SIG-M5 treated with dmso at 0.1 percent for 504 hours (cell line): ENCODE data around the gene ZNF260.
A peak's percentile ranks its signal among the peaks of the same experiment; 100 is the strongest.
"Not testable (repeated sequence)": the region's sequence is repeated elsewhere in the genome, so short reads cannot be mapped to it uniquely, and the experiment has no call there.

Experiments used
- DNase-seq: peaks from one replicate; lab custom pipeline; 2025; ENCODE audit not compliant: unreplicated experiment; lab: John Stamatoyannopoulos, UW

ZNF260 gene

DNA sequence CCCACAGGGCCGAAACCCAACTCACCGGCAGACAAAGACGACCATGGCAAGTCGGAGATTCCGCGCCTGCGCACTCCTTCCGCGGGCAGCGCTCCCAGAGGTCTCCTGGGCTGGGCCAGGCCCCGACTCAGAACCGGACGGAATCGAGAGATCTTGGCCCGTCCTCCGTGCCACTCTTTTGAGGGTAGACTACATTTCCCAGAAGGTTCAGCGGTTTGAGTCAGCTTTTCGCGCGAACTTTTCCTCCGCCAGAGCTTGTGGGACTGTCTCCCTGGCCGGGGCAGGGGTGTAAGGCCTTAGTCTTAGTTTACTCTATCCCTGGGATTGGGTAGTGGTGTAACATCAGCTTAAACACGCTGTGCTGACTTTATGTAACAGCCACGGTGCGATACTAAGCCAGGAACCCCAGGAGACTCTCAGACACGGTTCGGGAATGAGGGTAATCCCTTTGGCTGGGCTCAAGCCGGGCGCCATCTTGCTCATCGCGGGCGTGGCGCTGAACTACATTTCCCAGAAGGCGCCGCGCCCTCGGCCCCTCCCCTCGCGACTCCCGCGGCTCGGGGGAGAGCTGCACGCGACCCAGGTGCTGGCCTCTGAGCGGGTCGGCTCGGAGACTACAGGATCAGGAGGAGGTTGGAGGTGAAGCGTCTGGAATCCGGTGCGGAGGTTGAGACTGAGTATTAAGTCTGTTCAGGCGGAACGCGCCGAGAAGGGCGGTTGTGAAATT, at the start of gene ZNF260:
Gene ZNF260, minus strand, starts transcription at position 78 of the 727 bp plus-strand sequence. CDS start 13,033 bp downstream, outside the sequence.
- peak; percentile 89 for DNase-seq

DNA sequence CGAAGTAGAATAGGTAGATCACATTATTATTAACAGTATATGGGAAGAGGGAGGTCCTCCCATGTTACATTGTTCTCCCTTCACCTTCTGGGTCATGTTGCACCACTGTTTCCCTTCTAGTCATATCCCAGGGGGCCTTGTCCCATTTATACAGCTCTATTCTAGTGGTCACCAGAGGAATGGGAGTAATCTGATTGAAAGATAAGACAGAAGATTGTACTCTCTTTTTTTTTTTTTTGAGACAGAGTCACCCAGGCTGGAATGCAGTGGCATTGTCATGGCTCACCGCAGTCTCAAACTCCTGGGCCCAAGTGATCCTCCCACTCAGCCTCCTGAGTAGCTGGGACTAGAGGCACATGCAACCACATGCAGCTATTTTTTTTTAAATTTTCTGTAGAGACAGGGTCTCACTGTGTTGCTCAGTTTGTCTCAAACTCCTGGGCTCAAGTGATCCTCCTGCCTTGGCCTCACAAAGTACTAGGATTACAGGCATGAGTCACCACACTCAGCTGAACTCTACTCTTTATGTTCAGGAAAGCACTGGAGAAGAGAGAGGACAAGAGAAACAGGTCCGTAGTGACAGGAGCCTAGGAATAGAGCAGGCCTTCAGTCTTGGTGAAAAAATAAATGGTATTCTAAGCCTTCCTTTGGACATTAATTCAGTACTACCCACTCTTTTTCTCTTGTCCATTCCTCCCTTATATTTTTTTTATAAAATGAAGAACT, 49.4 kb upstream of the ZNF260 start:
- DNase-seq, result no peak

DNA sequence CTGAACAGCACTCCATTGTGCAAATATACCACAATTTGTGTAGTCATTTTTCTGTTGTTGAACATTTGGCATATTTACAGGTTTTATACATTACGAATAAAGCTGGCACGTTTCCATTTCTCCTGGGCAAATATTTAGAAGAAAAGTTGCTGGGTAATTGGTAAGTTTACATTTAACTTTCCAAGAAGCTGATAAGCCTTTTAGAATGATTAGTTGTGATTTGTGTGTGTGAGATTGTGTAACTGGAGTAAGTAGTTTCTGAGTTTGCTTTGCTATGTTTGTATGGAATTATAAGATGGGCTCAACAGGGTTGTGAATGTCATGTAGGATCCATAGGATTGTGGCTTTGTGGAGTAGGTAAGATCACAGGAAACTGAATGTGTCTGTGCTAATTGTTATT, 46.7 kb upstream of the ZNF260 start:
- no peak for DNase-seq

DNA sequence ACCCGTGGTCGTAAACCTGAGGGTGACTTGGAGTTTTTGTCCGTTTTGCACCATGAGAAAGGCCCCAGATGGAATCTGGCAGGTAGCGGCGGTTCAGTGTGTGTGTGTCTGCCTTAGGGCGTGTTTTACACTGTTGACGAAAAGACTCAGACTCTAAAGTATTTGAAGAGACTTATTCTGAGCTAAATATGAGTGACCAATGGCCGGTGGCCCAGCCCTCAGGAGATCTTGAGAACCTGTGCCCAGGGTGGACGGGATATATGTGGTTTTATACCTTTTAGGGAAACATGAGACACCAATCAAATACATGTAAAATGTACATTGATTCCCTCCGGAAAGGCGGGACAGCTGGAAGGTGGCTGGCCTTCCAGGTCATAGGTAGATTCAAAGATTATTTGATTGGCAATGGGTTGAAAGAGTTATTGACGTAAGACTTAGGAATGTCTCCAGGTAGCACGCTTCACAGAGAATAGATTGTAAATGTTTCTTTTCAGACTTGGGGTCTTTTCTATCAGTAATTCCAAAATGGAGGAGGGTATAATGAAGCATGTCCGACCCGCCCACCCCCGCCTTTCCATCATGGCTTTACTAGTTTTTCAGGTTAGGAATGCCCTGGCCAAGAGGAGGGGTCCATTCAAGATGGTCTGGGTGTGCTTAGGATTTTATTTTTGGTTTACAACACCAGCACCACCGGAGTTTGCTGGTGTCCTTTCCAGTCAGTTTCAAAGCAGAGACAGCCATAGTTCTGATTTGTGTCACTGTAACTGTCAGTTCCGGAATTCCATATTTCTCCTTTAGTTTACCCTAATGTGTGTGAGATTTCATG, 46.0 kb upstream of the ZNF260 start:
- DNase-seq, result no peak

DNA sequence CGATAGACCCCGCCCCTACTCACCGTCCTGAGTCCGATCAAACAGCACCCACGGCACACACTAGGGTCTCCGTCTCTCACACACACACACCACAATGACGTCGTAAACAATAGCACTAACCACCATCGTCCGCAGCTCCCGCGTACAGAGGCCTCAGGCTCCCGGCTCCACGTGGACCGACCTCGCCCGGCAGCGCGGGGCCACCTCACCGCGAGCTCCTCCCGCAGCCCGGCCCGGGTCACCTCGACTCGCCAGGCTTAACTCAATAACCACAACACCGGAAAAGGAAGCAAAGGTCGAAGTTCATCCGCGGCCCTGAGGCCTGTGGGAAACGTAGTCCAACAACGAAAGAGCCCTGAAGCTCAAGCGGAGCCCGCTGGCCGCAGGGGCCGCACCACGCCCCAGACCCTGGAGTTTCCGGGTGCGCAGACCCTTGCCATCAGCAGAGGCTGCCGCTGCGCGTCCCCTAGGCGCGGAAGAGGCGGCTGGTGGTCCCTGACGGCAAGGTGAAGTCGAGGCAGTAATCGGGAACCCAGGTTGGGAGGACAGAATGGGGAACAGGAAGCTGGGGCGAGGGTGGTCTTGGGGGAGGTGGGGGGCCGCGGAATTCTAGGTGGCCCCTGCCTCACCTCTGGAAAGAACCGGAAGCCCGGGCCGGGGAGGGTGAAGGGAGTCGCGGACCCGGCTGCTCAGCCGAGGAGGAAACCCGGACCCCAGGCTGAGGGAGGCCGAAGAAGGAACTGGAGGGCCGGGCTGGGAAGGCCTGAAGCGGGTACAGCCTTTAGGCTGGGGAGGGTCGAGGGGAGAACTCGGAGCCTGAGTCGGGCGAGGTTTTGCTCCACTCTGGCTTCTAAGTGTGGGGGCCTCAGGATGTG, 45.2 kb upstream of the ZNF260 start, which contains the start of gene ZNF529:
Gene ZNF529, minus strand, starts transcription at position 273 of the 875 bp plus-strand sequence. CDS start 946 bp downstream, outside the sequence.
- peak; percentile 88 for DNase-seq

DNA sequence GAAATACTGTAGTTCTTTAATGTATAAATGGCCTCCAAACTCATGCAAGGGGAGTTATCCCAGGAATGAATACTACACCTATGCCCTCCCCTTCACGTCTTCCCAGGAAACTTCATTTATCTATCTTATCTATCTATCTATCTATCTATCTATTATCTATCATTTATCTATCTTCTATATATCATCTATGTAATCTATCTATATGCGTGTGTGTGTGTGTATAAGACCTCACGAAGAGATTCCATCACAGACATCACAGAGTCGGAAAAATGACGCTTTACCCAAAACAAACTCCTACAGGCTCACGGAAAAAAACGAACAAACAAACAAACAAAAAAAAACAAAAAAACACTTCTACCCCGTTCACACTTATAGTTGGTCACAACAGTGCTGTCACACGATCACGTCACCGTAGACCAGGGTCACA, 44.5 kb upstream of the ZNF260 start:
- no peak for DNase-seq

DNA sequence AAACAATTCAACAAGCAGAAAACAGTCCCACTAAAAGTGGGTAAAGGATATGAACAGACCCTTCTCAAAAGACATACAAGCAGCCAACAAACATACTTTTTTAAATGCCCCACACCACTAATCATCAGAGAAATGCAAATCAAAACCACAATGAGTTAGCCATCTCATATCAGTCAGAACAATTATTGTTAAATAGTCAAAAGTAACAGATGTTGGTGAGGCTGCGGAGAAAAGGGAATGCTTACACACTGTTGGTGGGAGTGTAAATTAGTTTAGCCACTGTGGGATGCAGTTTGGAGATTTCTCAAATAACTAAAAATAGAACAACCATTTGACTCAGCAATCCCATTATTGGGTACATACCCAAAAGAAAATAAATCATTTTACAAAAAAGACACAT, 36.3 kb upstream of the ZNF260 start:
- DNase-seq, result no peak

DNA sequence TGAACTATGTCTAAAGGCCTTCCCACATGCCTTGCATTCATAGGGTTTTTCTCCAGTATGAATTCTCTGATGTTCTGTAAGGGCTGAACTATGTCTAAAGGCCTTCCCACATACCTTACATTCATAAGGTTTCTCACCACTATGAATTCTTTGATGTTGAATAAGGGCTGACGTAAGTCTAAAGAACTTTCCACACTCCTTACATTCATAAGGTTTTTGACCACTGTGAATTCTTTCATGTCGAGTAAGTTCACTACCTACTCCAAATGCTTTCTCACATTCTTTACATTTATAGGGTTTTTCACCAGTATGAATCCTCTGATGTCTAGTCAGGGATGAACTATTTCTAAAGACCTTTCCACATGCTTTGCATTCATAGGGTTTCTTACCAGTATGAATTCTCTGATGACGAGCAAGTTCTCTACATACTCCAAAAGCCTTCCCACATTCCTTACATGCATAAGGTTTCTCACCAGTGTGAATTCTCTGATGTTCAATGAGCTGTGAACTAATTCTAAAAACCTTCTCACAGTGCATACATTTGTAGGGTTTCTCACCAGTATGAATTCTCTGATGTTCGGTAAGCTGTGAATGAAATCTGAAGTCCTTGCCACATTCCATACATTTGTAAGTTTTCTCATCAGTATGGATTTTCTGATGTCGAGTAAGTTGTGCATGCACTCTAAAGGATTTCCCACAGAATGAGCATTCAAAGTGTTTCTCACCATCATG, 19.1 kb upstream of the ZNF260 start:
- no peak for DNase-seq

DNA sequence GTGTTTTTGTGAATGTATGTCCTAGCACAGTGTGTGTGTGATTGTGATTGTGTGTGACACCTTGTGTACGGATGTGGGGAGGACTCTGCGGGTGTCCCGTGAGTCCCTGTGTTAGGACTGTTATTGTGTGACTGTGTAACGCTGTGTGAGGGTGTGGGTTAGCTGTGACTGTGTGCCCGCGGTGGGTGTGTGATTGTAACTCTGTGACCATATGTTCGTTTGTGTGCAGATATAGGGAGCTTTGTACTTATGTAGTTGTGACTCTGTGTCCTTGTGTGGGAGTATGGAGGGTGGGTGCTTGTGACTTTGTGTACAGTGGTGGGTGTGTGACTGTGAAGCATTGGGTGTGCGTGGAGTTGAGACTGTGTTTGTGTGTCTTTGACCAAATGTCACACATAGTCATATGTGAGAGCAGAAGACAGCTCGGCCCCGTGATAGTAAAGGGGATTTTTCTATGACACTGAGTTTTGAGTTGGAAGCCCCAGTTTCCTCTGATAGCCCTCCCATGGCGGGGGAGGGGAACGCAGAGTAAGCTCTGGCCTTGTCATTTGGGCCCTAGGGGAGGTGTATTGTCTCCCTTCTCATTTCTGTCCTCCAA, 949 bp upstream of the ZNF260 start:
- no peak for DNase-seq

DNA sequence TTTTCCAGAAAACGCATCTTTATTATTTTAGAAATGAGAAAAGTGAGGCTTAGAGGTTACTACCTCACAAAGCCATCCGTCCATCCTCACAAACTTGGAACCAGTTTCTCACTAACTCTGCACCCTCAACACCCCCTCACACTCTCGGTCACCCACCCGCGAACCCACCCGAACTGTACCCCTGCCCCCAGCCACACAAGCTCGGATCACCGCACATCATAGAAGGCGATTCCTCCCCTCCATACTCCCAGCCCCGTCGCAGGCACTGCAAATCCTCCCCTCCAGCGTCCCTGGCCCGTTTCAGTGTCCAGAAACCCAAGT, 238 bp downstream of the ZNF260 start:
- DNase-seq, result no peak

DNA sequence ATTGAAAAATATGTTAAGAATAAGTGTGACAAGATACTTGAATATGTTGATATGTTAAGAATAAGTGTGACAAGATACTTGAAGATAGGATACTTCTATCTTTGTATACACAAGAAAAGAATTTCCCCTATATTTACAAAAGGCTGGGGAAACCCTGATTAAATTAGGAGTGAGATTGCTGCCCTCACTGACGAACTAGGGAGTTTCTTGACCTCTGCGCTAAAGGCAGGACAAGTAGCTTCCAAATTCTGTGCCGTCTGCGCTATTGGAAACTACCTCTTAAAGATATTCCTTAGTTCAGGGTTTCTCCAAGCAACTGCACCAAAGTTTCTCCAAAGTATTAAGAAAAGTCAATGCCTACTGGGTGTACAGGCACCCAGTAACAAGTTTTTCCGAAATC, 730 bp downstream of the ZNF260 start:
- no peak for DNase-seq

DNA sequence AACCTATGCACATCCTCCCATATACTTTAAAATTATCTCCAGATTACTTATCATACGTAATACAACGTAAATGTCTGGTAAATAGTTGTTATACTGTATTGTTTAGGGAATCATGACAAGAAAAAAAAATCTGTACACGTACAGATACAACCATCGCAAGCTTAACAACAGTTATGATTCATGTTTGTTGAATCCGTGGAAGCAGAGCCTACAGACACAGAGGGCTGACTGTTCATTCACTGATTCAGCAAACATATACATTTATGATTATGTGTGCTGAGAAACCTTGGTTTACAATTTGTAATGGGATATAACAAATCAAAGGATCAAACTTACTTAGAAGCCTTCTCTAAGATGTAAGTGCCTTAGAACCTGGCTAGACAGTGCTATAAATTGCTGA, 1.5 kb downstream of the ZNF260 start:
- no peak for DNase-seq

DNA sequence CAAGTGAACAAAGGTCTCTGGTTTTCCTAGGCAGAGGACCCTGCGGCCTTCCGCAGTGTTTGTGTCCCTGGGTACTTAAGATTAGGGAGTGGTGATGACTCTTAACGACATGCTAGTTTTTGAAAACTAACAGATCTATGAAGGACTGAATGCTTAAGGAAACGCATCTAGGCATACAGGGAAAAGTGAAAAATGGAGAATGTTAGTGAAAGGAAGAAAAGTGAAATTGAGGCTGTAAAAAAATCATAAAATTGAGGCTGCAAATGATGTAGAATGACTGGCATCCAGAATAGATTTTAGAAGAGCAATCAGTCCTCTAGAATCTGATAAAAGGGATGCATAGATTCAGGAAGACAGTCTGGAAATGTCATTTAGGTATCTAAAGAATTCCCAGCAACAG, 3.5 kb downstream of the ZNF260 start:
- no peak for DNase-seq

DNA sequence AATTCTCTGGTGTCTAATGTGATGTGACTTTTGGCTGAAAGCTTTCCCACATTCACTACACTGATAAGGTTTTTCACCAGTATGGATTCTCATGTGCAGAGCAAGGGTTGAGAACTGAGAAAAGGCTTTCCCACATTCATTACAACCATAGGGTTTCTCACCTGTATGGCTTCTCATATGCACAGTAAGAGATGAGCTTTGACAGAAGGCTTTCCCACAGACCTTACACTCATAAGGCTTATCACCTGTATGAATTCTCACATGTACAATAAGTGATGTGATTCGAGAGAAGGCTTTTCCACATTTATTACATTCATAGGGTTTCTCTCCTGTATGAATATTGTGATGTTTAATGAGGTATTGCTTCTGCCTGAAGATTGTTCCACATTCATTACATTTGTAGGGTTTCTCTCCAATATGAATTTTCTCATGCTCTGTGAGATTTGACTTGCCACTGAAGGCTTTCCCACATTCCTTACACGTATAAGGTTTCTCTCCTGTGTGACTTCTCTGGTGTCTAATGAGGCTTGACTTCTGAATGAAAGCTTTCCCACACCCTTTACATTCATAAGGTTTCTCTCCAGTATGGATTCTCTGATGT, 14.0 kb downstream of the ZNF260 start:
- no peak for DNase-seq

DNA sequence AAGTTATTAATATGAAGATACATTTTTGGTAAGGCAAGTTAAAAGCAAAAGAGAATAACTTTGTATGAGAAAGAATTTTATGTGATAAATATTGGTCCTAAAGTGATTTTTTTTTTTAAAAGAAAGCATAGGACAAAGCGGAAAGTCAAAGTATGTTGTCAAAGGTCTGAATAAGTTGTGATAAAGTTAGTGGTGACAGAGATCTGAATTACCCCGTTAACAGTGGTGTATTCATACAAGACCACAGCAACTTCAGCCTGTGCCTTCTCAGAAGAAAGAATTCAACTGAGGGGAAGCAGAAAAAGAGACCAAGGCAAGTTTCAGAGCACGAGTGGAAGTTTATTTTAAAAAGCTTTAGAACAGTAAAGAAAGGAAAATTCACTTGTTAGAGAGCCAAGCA, 19.7 kb downstream of the ZNF260 start:
- no peak for DNase-seq

DNA sequence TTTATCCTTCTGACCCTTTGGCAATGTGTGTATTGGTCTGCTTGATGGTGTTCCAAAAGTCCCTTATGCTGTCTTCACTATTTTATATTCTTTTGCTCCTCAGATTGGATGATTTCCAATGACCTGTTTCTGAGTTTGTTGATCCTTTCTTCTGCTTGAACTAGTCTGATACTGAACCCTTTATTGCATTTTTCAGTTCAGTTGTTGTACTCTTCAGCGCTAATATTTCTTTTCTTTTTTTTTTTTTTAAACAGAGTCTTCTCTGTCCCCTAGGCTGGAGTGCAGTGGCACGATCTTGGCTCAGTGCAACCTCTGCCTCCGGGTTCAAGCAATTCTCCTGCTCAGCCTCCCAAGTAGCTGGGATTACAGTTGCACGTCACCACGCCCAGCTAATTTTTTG, 26.1 kb downstream of the ZNF260 start:
- no peak for DNase-seq

DNA sequence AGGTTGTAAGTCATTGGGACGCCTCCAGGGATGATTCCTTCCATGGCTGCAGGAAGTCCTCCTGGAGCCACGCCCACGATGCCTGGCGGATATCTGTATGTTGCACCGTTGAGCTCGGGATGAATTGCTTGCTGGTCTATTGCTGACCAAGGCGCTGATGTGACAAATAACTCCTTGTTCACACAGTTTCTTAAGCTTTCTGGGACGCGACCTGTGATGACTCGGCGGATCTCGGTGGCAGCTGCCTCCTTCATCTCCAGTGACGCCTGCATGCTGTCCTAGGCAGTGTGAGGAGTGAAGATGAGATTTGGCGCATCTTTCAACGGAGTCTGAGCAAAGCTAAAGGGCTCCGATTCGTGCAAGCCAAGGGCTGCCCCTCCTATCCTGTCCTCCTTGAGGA, 31.1 kb downstream of the ZNF260 start:
- no peak for DNase-seq

DNA sequence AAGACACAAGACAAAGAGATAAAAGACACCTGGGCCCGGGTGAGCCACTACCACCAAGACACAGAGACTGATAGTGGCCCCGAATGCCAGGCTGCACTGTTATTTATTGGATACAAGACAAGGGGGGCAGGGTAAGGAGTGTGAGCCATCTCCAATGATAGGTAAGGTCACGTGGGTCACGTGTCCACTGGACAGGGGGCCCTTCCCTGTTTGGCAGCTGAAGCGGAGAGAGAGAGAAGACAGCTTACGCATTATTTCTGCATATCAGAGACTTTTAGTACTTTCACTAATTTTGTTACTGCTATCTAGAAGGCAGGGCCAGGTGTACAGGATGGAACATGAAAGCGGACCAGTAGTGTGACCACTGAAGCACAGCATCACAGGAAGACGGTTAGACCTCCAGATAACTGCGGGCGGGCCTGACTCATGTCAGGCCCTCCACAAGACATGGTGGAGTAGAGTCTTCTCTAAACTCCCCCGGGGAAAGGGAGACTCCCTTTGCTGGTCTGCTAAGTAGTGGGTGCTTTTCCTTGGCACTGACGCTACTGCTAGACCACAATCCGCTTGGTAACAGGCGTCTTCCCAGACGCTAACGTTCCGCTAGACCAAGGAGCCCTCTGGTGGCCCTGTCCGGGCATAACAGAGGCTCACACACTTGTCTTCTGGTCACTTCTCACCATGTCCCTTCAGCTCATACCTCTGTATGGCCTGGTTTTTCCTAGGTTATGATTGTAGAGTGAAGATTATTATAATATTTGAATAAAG, 35.2 kb downstream of the ZNF260 start:
- DNase-seq, result not testable (repeated sequence)

DNA sequence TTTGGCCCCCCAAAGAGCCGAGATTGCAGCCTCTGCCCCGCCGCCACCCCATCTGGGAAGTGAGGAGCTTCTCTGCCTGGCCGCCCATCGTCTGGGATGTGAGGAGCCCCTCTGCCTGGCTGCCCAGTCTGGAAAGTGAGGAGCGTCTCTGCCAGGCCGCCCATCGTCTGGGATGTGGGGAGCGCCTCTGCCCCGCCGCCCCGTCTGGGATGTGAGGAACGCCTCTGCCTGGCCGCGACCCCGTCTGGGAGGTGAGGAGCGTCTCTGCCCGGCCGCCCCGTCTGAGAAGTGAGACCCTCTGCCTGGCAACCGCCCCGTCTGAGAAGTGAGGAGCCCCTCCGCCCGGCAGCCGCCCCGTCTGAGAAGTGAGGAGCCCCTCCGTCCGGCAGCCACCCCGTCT, 37.2 kb downstream of the ZNF260 start:
- not testable (repeated sequence) for DNase-seq
